ENCODE data around the gene ALDH1B1.

Gene ALDH1B1

DNA sequence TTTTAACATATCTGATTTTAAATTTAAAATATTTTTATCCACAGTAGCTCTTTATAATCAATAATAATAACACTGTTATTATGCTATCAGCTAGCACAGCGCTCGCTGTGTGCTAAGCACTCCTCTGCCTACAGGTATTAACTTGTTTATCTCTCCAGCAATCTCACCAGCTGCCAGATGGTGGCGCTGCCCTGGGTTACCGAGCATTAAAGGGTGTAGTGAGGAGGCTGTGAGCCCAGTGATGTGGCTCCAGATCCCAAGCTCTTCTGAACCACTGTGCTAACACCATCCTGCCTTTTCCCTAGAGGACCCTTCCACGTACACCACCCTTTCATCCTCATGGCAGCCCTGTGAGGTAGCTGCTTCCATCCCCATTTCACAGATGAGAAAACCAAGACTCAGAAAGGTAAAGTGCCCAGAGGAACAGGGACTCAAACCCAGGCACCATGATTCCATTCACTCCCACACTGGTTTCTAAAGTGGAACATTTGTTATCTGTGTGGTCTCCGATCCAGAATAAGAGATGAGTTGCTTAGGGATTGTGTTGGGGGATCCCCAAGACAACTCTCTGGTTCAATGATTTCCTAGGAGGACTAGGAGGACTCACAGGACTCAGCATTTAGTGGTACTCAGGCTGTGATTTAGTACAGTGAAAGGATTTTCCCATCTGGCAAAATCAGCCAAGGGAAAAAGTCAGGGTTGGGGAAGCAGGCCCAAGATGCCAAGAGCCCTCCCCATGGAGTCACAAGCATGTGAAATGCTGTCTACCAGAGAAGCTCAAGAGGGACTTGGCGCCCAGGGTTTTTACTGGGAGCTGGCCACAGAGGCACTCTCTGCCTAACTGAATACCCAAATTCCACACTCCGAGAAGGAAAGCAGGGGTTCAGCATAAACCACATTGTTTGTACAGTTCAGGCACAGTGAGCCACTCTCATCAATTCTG lies 24.8 kb downstream of the ALDH1B1 start:
- DNase-seq = peak in 1 of 2 donors; percentile 42

DNA sequence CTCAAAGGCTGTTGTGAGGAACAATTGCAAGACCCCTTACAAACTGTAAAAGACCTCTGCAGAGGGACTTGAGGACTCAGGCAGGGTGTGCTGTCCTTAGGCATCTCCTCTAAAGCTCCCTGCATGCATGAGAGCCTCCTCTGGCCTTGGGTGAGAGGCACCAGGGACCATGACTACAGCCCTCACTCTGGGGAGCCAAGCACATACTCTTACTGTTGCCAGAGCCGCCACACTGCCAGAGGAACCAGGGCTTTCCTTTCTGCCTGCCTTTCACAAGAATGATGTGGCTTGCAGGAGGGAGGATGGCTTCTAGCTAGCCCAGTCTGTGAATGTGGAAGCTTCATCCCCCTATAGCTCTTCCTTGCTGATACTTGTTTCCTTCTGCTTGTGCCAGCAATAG lies 25.9 kb downstream of the ALDH1B1 start:
- DNase-seq = no peak

DNA sequence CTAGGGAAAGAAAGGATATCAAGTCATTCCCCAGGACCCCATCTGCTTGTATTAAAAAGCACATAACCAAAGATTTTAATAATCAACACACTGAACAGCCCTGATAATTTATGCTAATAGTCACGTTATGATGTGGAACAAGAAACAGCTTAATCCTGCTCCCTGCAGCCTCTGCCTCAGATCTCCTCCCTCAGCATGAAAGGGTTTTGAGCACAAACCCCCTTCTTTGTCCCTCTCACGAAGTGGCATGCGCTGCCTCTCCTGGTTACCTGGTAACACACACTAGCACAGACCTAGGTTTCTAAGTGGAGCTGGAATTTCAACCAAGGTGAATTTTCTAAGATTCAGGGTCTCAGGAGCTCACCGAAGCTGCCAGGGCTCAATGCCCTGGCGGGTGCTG lies 26.7 kb downstream of the ALDH1B1 start:
- no peak for DNase-seq

DNA sequence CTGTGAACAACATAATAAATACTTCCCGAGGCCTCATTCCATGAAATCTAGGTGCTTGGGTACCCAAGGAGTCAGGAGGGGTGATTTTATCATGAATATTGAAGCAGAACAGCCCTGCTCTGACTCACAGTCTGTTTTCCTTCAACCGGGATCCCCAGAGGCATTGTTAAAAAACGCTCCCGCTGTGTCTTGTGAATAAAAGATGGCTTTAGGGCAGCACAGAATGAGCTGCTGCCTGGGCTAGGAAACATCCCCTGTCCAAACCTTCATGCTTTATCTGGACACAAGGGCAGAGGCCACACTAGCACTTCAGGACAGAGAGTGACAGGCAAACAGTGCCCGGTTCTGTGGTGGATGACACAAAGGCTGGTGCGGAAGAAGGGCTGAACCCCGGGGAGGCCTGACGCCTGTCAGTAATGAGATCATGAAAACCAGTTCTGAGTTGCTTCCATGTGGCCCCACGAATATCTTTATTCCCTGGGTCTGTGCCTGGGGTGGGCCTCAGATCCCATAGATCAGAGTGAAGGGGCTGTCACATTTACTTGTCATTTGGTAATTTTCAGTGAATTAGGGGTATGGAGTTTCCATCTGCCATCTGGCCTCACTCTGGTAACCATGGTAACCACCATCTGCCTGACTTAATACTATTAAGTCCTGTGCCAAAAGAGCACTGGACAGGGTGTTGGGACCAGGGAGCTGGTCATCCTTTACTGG lies 29.2 kb downstream of the ALDH1B1 start:
- DNase-seq = no peak

DNA sequence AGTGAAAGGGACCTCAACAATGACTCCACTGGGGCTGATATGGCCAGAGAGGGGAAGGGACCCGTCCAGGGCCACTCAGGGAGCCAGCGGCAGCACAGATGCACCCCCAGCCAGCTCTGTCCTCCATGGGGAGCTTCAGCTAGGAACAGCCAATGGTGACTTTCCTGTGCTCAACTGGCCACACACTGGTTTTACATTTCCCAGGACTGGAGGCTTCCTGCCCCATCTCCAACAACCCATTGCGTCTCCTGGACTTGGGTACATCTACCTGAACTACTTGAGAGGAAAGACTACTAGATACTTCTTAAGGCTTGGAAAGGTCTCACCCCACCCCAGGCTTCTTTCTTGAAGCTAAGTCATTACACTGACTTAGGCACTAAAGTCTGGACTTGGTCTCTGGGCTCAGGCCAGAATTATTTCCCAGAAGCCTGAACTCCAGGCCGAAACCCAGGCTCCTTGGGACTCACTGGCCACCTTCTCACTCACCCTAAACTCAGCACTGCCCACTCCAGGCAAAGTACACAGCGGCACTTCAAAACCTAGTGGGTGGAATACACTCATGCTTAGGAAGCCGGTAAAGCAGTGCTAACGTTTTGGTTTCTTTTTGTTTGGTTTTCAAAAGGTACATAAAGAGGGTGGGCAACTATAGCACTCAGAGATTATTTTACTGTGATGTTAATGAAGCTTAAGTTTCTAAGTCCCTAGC lies 30.2 kb downstream of the ALDH1B1 start:
- DNase-seq = no peak

DNA sequence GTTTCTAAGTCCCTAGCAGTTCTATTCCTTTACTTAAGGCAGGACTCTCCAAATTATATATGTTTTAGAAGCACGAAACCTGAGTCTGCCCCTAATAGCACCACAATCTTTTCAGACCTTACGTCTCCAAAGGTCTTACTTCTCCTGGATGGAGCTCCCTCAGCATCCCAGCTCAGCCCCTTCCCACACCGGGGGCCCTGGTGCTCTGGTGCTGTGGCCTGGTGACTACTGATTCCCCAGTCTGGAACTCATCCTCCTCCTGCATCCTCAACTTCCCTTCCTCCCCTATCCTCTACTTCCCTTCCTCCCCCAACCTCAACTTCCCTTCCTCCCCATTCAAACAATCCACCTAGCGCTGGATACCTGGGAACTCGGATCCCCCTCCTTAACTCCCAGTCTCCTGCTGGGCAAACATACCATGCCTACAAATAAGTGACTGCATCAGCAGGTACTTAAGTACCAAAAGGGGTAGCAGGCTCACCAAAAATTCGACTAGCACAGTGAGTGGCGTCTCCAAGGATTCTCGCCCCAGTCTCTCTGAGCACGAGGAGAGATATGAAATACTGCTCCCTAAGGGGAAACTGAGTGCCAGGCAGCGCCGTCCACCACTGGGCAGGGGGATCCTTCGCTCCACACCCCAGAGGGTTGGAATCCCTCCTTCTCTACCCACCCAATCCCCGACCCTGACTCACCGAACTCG lies 30.9 kb downstream of the ALDH1B1 start:
- no peak for DNase-seq

DNA sequence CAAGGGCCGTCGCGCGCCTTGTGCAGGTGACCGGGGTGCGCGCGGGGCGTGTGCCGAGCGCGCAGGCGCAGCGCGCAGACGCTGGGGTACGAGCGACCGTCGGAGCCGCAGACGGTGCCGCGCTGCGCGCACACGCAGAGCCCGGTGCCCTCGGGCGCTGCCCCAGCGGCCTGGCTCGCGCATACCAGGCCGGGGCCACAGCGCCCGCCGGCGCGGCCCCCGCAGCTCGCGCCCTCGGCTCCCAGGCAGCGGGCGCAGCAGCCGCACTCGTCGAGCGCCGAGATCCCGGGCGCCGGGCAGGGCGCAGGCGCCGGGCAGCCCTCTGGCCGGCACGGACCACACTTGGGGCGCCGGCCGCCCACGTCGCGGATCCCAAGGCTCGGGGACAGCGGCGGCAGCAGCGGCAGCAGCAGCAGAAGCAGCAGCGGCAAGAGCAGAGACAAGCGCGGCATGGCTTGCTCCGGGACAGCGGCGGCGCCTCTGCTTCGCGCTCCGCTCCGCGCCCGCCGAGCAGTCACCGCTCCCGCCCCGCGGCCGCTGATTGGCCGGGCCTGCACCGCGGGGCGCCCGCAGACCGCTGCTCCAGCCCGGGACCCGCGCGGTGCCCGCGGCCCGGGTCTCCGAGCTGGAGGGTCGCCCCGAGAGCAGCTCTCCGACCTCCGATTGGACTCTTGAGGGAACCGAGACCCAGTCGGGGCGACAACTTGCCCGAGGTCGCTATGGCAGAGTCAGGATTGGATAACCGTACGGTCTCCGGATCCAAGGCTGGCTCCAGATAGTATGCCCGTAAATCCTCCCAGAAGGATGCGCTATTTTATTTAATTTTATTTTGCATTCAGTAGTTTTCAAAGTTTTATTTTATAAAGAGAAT lies 31.7 kb downstream of the ALDH1B1 start, which contains the start of gene IGFBPL1:
TSS of gene IGFBPL1 (minus strand) at position 482 of the 871 bp plus-strand sequence. CDS start at position 452, 30 bp downstream.
- no peak for DNase-seq

DNA sequence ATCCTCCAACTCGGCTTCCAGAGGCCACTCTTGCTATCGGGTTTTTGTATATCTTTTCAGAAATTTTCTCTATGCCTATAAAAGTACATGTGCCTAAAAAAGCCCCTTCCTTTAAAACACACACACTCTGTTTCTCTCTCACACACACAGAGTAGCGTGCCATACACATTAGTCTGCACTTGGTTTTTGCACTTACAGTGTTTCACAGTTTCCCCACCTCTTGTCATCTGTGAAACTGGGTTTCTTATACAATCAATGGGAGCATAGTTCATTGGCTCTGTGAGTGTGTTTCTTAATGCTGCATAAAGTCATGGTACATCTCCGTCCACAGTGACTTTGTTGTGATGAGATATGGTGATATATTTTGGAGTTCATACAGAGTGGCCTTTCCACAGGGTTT lies 32.4 kb downstream of the ALDH1B1 start:
- no peak for DNase-seq

DNA sequence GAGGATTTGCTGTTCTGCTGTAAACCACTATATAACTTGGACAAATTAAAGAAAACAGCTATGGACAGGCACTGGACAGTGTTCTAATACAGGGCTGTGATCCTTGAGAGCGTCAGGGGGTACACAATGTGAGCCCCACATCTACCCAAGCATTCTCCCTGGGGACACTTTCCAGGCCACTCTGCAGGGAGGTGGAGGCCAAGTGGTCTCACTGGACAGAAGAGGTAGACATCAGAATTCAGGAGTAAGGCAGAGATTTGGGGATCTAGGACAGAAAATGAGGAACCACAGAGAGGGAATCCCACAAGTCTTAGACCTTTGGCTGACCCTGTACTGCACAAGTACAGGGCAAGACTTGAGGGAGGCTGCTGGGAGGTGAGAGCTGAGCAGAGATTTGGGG lies 35.6 kb downstream of the ALDH1B1 start:
- no peak for DNase-seq

DNA sequence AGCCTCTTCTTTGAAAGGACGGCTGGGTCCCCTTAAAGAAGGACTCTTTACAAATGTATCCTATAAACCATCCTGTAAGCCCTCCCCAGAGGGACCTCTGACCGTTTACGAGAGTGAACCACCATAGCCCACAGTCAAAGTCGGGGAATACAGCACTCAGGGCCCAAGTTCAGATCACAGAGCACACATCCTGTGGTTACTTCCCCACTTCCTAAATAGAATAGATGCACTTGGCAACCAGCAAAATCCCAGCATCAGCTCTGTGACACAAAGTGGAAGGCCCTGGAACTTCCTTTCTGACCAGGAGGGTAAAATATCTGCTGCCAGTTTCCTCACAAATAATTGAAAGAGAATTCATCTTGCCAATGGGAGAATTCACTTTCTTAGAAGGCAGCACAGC lies 38.6 kb downstream of the ALDH1B1 start:
- no peak for DNase-seq

DNA sequence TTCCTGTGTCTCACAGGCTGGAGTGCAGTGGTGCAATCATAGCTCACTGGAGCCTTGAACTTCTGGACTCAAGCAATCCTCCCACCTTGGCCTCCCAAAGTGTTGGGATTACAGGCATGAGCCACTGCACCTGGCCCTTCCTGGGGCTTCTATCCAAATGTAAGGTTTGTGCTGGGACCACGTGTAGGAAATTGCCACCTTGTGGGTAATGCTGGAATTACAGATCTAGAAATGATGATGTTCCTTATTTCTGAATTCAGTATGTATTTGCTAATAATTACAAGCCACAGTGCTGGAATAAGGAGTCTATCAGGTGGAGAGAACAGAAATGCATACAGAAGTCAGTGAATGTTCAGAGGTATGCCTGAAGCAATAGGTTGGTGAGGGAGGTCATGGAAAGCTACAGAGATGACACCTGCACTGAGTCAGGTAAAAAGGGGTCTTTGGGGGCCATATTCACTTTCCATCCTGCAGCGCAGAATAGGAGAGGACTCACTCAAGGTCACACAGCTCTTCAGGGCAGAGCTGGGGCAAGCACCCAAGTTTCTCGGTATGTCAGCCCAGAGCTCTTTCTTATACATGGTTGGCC lies 40.5 kb downstream of the ALDH1B1 start:
- DNase-seq = peak in 1 of 2 donors; percentile 40

DNA sequence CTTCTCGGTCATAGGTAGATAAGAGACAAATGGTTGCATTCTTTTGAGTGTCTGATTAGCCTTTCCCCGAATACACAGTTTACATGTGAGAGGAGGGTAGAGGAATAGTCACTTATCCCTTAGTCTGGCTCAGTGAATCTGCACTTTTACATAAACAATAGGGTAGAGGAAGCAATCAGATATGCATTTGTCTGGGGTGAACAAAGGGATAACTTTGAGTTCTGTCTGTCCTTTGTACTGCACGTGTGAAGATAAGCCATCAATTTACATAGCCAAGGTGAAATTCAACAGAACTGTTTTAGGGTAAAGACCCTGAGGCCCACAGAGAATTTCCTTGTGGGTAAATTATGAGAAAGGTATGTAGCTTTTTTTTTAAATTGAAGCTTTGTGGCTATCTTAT lies 41.9 kb downstream of the ALDH1B1 start:
- DNase-seq = no peak

DNA sequence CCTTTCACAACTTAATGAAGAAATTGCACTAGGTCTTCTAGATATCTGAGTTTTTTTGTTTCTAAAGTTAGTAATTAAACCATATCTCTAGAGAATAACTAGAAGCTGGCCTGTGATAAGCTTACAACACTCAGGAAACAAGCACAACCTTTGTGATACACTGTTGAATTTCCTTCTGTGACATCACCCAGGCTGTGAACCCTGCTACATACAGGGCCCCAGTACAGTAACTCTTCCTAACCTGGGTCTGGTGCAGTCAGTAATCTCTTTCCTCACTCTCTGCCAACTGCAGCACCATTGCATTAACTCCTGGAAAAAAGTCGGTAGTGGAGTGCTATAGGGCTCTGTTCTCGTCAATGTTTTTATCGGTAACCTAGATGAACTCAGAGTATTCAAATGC lies 42.4 kb downstream of the ALDH1B1 start:
- DNase-seq = no peak

DNA sequence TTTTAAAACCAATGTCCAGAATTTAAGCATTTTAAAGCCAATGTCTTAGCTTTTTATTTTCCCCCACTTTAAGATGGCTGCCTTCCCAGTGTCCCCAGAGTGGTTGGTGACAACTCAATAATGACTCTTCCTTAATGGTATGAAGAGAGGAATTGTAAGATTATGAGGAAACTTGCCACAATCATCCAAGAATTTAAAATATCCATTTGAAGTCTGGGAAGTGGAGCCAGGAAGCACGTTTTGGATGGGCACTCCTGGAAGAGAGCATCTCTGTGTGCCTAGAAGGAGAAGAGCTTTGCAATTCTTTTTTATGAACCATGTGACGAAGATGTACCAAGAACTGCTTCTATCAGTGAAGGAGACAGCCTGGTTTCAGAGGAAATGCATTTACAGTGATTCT lies 43.0 kb downstream of the ALDH1B1 start:
- DNase-seq = no peak

DNA sequence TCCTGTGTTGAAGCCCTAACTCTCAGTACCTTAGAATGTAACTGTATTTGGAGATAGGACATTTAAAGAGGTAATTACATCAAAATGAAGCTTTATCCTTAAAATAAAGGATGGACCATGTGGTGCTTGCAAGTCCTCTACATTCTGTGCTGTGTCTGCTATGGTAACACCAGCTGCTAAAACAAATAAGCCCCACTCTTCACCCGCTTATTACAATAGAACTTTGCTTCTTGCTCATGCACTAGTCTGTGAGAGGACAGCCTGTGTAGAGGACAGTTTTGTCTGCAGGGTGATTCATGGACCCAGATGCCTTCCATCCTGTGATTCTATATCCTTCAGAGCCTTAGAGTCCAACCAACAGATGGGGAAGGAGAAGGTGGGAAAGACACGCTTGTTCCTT lies 44.2 kb downstream of the ALDH1B1 start:
- DNase-seq = no peak

DNA sequence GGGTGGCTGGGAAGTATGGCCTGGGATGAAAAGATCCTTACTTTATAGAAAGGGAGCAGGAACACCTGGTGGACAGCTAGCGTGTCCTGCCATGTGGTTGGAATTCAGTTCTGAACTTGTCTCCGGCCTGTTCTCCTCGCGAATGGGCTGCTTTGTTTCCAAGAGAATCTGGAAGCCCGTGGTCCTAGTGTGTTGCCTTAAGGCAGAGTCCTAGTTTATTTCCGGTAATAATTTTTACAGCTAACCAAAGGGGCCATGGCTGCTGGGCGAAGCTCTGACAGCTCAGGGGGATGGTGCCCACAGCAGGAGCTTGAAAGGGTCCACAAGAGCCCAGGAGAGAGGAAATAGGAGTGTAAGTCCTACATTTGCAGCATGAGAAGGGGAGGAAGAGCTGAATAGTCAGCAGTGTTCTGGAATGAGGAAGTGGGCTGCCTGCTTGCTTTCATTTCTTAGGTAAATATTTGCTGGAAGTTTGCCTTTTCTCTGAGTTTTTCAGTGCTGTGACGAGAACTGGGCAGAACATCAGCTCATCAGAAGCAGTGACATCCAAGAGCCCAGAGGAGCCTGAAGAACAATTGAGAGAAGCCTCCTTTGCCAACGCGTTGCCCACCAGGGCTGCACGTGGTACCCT lies 44.8 kb downstream of the ALDH1B1 start:
- no peak for DNase-seq

DNA sequence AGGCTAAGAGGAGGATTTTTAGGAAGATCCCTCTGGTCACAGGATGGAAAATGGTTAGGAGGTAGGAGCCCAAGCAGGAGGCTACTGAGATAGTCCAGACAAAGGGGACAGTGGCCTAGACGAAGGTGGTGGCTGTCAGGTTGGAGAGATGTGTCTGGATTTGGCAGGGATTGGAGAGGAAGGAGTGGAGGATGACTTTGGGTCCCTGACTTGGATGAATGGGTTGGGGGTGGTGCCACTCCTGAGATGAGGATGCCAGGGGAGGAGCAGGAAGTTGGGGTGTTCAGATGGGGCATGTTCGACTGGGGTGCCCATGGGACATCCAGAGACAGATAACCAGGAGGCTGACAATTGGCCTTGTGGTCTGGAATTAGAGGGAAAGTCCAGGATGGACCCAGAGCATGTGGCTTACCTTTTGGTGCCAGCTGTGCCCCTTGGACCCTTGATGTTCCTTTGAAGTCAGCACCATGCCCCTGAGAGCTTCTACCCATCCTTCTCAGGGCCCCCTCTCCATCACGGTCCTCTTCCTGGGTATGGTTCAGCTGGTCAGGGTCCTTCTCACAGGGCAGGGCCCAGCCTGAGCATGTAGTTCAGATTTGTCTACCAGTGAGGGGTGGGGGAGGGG lies 46.9 kb downstream of the ALDH1B1 start:
- no peak for DNase-seq

DNA sequence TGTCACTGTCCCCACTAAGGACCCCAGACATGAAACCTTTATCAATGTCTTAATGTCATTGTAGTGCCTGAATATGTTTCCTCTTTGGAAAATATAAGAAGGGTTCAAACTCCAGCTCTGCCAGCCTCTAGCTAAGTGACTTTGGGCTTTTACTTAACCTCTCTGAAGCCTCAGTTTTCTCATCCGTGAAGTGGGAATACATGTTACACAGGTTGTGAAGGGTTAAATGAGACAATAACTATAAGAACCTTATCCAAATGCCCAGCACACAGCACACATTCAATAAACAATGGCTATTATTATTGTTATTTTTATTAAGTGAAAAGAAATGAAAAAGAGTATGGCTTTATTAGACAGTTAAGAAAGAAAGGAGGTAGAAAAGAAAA lies 47.4 kb downstream of the ALDH1B1 start:
- no peak for DNase-seq

DNA sequence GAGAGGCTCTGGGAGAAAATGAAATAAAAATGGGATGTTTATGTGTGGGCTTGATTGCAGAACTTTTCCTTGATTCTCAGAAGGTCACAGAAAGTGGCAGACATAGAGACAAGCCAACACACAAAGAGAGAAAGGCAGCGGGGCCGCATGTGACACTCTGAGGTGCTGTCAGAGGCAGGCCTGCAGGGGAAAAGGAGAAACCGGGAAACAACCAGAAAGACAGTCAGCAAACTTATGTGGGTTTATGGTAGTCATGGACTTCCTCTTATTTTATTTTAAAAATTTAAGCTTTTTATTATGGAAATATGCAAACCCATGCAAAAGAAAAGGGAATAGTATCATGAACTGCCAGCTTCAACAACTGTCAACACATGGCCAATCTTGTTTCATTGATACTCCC lies 48.0 kb downstream of the ALDH1B1 start:
- DNase-seq = no peak

DNA sequence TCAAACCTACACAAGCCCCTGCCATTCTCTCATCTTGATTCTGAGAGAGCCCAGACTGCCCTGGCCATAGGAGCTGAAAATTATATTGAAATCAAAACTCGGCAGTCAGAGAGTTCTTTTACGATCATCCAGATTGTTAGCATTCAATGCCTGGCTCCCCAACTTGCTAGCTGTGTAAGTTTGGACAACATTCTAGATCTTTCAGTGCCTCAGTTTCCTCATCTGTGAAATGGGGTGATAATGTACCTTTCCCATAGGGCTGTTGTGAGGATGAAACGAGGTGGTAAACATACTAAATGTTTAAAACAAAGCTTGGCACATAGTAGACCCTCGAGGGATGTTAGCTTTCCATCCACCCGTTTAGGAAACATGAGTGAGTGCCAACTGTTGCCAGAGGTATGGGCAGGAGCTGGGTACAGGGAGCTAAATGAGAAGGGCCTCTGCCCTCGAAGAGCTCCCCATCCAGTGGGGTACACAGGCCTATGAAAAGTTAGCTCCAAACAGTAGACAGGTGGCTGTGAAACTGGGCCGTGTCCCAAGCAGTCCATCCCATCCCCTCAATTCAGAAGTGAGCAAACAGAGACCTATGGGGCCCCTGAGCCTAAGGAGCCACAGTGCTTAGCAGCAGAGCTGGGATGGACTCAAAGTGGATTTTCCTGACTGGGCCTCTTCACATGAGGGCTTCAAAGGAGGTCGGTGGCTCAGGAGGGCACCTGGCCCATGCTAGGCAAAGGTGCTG lies 49.0 kb downstream of the ALDH1B1 start:
- no peak for DNase-seq

Measured in CD4-positive, alpha-beta T cell treated with Interferon alpha-2 for 1 hour (primary cell).